Measurements from ENCODE around the gene FAAP100. TPM values are rescaled to one million over a fixed set of nuclear protein-coding genes. Genes with fewer than 3 reads are reported as not detected.

FAAP100 gene
- total and polyA plus RNA-seq, 2 donors (not counting 1 experiment from before 2014, with no cell fraction given): 62.0 to 72.7 TPM

- ChIA-PET POLR2A (no interaction called here), CTCF (no interaction called here)
- no peak overlapping the region for H3K4me2 ChIP-seq (replicated peaks; ENCODE audit: low read depth, low read length, poor library complexity, severe bottlenecking)
- intact Hi-C loops (cut with micrococcal nuclease): no loop called here
- no peaks in the 10 kb centered on the region for H3K27me3 ChIP-seq (replicated peaks in 1 of 4; ENCODE audit: control extremely low read depth in 1 of 4, control insufficient read depth in 3 of 4, insufficient read depth in 4 of 4, low read length in 3 of 4)
- no peak overlapping the region for H3K9ac ChIP-seq (ENCODE audit: low read length)
- no peak overlapping the region for H3K27ac ChIP-seq (ENCODE audit: low read length in 2 of 2)
- peaks cover 2 to 53% of the 10 kb centered on the region in 2 experiments for H3K36me3 ChIP-seq (replicated peaks in 1 of 2; ENCODE audit: control extremely low read depth in 1 of 2, control insufficient read depth in 1 of 2, extremely low read depth in 1 of 2, insufficient read depth in 2 of 2, low read length in 1 of 2)
- no peaks in the 10 kb centered on the region for H3K27me3 Mint-ChIP-seq
- DNase-seq: no peak
- peaks cover 36% of the 10 kb centered on the region for H3K79me2 ChIP-seq (ENCODE audit: control insufficient read depth, insufficient read depth, low read length)
- peaks cover 7% of the 10 kb centered on the region for H3K4me1 Mint-ChIP-seq
- H3K4me3 ChIP-seq (ENCODE audit: control extremely low read depth in 1 of 5, extremely low read depth in 1 of 5, insufficient read depth in 1 of 5, low read depth in 2 of 5, low read length in 4 of 5): no peak overlapping the region
- H4K20me1 ChIP-seq (ENCODE audit: control insufficient read depth, insufficient read depth, low read length, poor library complexity, severe bottlenecking): peaks cover under 1% of the 10 kb centered on the region
- TF ChIP-seq, protein P1, sequence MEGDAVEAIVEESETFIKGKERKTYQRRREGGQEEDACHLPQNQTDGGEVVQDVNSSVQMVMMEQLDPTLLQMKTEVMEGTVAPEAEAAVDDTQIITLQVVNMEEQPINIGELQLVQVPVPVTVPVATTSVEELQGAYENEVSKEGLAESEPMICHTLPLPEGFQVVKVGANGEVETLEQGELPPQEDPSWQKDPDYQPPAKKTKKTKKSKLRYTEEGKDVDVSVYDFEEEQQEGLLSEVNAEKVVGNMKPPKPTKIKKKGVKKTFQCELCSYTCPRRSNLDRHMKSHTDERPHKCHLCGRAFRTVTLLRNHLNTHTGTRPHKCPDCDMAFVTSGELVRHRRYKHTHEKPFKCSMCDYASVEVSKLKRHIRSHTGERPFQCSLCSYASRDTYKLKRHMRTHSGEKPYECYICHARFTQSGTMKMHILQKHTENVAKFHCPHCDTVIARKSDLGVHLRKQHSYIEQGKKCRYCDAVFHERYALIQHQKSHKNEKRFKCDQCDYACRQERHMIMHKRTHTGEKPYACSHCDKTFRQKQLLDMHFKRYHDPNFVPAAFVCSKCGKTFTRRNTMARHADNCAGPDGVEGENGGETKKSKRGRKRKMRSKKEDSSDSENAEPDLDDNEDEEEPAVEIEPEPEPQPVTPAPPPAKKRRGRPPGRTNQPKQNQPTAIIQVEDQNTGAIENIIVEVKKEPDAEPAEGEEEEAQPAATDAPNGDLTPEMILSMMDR (IDR thresholded peaks at IDR 0.05): no peak
- no peak for TF ChIP-seq EZH2 (IDR thresholded peaks at IDR 0.05; ENCODE audit: borderline replicate concordance, insufficient read depth, low read depth, low read length, poor library complexity, severe bottlenecking)
- H3K9me3 Mint-ChIP-seq (ENCODE audit: insufficient read depth): no peaks in the 10 kb centered on the region
- no peak overlapping the region for H2AFZ ChIP-seq (ENCODE audit: insufficient read depth, low read depth, low read length, poor library complexity, severe bottlenecking)
- H3K9me3 ChIP-seq (ENCODE audit: control extremely low read depth in 1 of 3, control insufficient read depth in 2 of 3, insufficient read depth in 1 of 3, low read length in 2 of 3): no peaks in the 10 kb centered on the region
- H3K4me3 Mint-ChIP-seq: no peak overlapping the region
- 94% methylated on average over 8 of the region's 8 CpGs for WGBS (ENCODE audit: insufficient coverage)
- no peak for ATAC-seq (ENCODE audit: low read depth)
- H3K4me1 ChIP-seq (ENCODE audit: control insufficient read depth in 2 of 2, insufficient read depth in 2 of 2, low read length in 2 of 2): peaks cover 0 to 7% of the 10 kb centered on the region in 2 donors
- H3K27ac Mint-ChIP-seq: no peak overlapping the region
Observed at GRCh38 chr17:81574643-81574956, 22.4 kb upstream of the FAAP100 start.

GRCh38 chr17:81573794-81574642, 21.9 kb upstream of the FAAP100 start:
- H3K36me3 ChIP-seq (replicated peaks in 1 of 2; ENCODE audit: control extremely low read depth in 1 of 2, control insufficient read depth in 1 of 2, extremely low read depth in 1 of 2, insufficient read depth in 2 of 2, low read length in 1 of 2): peaks cover 2 to 55% of the 10 kb centered on the region in 2 experiments
- no peak overlapping the region for H3K9ac ChIP-seq (ENCODE audit: low read length)
- no peak overlapping the region for H3K4me2 ChIP-seq (replicated peaks; ENCODE audit: low read depth, low read length, poor library complexity, severe bottlenecking)
- peaks cover 4% of the 10 kb centered on the region for H3K4me1 Mint-ChIP-seq
- no peaks in the 10 kb centered on the region for H4K20me1 ChIP-seq (ENCODE audit: control insufficient read depth, insufficient read depth, low read length, poor library complexity, severe bottlenecking)
- DNase-seq (no peak), ATAC-seq (ENCODE audit: low read depth) (no peak)
- H3K9me3 Mint-ChIP-seq (ENCODE audit: insufficient read depth): no peaks in the 10 kb centered on the region
- H3K4me3 ChIP-seq (ENCODE audit: control extremely low read depth in 1 of 5, extremely low read depth in 1 of 5, insufficient read depth in 1 of 5, low read depth in 2 of 5, low read length in 4 of 5): no peak overlapping the region
- ChIA-PET CTCF (no interaction called here), POLR2A (no interaction called here)
- peaks cover 0 to 6% of the 10 kb centered on the region in 2 donors for H3K4me1 ChIP-seq (ENCODE audit: control insufficient read depth in 2 of 2, insufficient read depth in 2 of 2, low read length in 2 of 2)
- H2AFZ ChIP-seq (ENCODE audit: insufficient read depth, low read depth, low read length, poor library complexity, severe bottlenecking): no peak overlapping the region
- peaks cover 30% of the 10 kb centered on the region for H3K79me2 ChIP-seq (ENCODE audit: control insufficient read depth, insufficient read depth, low read length)
- no peak overlapping the region for H3K27ac Mint-ChIP-seq
- intact Hi-C loops (cut with micrococcal nuclease): no loop called here
- no peaks in the 10 kb centered on the region for H3K27me3 ChIP-seq (replicated peaks in 1 of 4; ENCODE audit: control extremely low read depth in 1 of 4, control insufficient read depth in 3 of 4, insufficient read depth in 4 of 4, low read length in 3 of 4)
- WGBS (ENCODE audit: insufficient coverage): 97% methylated on average over 12 of the region's 17 CpGs
- no peaks in the 10 kb centered on the region for H3K9me3 ChIP-seq (ENCODE audit: control extremely low read depth in 1 of 3, control insufficient read depth in 2 of 3, insufficient read depth in 1 of 3, low read length in 2 of 3)
- TF ChIP-seq, protein P1 (IDR thresholded peaks at IDR 0.05): no peak
- no peak for TF ChIP-seq EZH2 (IDR thresholded peaks at IDR 0.05; ENCODE audit: borderline replicate concordance, insufficient read depth, low read depth, low read length, poor library complexity, severe bottlenecking)
- no peak overlapping the region for H3K4me3 Mint-ChIP-seq
- H3K27me3 Mint-ChIP-seq: no peaks in the 10 kb centered on the region
- no peak overlapping the region for H3K27ac ChIP-seq (ENCODE audit: low read length in 2 of 2)

Data from B cell (primary cell).